Endothelial cell of umbilical vein (primary cell): Measurements from ENCODE around the gene DDX49.

ENCODE experiments used
- CTCF ChIP-seq, 2 donors: IDR thresholded peaks; 1 replicate in 1 of 2; 2 replicates in 1 of 2; pipeline ENCODE4 v1.5.1; 2011; ENCODE audit warnings: low read length in 2 of 2, mild to moderate bottlenecking in 2 of 2, moderate library complexity in 2 of 2, control low read depth in 1 of 2, inconsistent platforms in 1 of 2, low read depth in 1 of 2; ENCODE audit not compliant: insufficient read depth in 1 of 2; ENCODE audit errors: extremely low read depth in 1 of 2
- EZH2 ChIP-seq: IDR thresholded peaks from 2 replicates; pipeline ENCODE4 v1.6.1; 2012; ENCODE audit warnings: borderline replicate concordance, low read depth, mild to moderate bottlenecking, moderate library complexity, low read length, inconsistent platforms; ENCODE audit not compliant: severe bottlenecking
- POLR2A ChIP-seq: IDR thresholded peaks from 2 replicates; pipeline ENCODE4 v1.6.1; 2012; ENCODE audit warnings: low read depth, mild to moderate bottlenecking, control low read depth, low read length
- POLR2AphosphoS5 ChIP-seq: IDR thresholded peaks from 2 replicates; pipeline ENCODE4 v1.6.1; 2012; ENCODE audit warnings: low read depth, mild to moderate bottlenecking, control low read depth, low read length, moderate library complexity; ENCODE audit not compliant: insufficient read depth

- TF ChIP-seq POLR2A (no peak), POLR2AphosphoS5 (no peak), CTCF (IDR thresholded peaks at IDR 0.05; ENCODE audit: extremely low read depth in 1 of 2, insufficient read depth in 1 of 2, low read depth in 1 of 2, low read length in 2 of 2) (no peak), EZH2 (no peak)
These were observed 26.8 kb downstream of the DDX49 start for GRCh38 chr19:18946335-18946734.
